OCI-LY1 (cell line): ENCODE data around the gene IBA57.

ENCODE experiments used
- CTCF ChIP-seq: fragments of 200-600 bp; sonication (generic), shearing (Covaris generic); IDR thresholded peaks from 2 replicates; pipeline ENCODE4 v1.5.1; 2017; ENCODE audit warnings: mild to moderate bottlenecking, antibody characterized with exemption, low read length, moderate library complexity, mixed read lengths
- EZH2 ChIP-seq: fragments of 200-600 bp; sonication (generic), shearing (Covaris generic); IDR thresholded peaks from 2 replicates; pipeline ENCODE4 v1.8.0; 2017; ENCODE audit warnings: borderline replicate concordance, mixed run types, mild to moderate bottlenecking, antibody characterized with exemption, low read length, moderate library complexity, mixed read lengths

GRCh38 chr1:228228601-228229074, 63.0 kb downstream of the IBA57 start:
- no peak for TF ChIP-seq CTCF
- no peak for TF ChIP-seq EZH2
